ENCODE results near the gene PANK3.

DNA sequence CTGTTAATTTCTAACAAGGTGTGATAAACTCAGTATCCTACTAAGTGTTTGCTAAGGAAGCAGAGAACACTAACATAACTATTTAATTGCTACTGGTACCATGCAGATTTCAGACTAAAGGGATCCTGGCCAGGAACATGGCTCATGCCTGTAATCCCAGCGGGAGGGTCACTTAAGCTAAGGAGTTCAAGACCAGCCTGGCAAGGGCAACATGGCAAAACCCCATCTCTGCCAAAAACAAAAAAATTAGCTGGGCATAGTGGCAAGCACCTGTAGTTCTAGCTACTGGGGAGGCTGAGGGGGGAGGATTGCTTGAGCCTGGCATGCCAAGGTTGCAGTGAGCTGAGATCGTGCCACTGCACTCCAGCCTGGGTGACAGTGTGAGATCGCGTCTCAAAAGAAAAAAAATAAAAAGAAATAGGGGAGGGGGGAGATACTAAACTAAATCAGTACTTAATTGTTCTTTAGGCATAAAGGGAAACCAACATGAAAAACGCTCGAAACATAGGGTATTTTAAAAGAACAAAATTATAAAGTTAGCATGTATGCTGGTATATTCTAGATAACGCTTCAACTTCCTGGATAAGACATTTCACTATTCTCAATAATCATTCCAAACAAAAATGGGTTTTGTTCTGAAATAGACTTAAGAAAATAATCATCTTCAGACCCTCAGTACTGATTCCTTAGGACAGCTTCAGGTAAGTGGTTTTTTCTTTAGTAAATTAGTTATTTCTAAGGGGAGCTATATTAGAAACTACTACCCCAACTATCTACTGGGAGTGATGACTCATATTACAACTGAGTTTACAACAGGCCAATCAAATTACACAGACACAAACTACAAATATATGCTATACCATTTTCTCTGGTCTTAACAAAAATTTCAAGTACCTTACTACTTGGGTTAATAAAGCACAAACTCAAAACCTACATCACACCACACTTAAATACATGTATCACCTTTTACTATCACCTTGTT, 3.5 kb downstream of the PANK3 start:
- TF ChIP-seq POLR2AphosphoS5 (IDR thresholded peaks at IDR 0.05), result no peak
- TF ChIP-seq EP300 (IDR thresholded peaks at IDR 0.05), result no peak
- TF ChIP-seq, protein P1, sequence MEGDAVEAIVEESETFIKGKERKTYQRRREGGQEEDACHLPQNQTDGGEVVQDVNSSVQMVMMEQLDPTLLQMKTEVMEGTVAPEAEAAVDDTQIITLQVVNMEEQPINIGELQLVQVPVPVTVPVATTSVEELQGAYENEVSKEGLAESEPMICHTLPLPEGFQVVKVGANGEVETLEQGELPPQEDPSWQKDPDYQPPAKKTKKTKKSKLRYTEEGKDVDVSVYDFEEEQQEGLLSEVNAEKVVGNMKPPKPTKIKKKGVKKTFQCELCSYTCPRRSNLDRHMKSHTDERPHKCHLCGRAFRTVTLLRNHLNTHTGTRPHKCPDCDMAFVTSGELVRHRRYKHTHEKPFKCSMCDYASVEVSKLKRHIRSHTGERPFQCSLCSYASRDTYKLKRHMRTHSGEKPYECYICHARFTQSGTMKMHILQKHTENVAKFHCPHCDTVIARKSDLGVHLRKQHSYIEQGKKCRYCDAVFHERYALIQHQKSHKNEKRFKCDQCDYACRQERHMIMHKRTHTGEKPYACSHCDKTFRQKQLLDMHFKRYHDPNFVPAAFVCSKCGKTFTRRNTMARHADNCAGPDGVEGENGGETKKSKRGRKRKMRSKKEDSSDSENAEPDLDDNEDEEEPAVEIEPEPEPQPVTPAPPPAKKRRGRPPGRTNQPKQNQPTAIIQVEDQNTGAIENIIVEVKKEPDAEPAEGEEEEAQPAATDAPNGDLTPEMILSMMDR (IDR thresholded peaks at IDR 0.05), result no peak
